ENCODE data around the gene GPNMB.

The GPNMB gene

GRCh38 chr7:23284871-23285270 lies 38.3 kb downstream of the GPNMB start:
- TF ChIP-seq, protein P1, sequence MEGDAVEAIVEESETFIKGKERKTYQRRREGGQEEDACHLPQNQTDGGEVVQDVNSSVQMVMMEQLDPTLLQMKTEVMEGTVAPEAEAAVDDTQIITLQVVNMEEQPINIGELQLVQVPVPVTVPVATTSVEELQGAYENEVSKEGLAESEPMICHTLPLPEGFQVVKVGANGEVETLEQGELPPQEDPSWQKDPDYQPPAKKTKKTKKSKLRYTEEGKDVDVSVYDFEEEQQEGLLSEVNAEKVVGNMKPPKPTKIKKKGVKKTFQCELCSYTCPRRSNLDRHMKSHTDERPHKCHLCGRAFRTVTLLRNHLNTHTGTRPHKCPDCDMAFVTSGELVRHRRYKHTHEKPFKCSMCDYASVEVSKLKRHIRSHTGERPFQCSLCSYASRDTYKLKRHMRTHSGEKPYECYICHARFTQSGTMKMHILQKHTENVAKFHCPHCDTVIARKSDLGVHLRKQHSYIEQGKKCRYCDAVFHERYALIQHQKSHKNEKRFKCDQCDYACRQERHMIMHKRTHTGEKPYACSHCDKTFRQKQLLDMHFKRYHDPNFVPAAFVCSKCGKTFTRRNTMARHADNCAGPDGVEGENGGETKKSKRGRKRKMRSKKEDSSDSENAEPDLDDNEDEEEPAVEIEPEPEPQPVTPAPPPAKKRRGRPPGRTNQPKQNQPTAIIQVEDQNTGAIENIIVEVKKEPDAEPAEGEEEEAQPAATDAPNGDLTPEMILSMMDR (conservative IDR thresholded peaks at IDR 0.05) = no peak
- no peak overlapping the region for H3K27ac ChIP-seq

- TF ChIP-seq, protein P1 (conservative IDR thresholded peaks at IDR 0.05) = no peak
- H3K27ac ChIP-seq = no peak overlapping the region
Observed at GRCh38 chr7:23285657-23286646, 39.4 kb downstream of the GPNMB start.

DNA sequence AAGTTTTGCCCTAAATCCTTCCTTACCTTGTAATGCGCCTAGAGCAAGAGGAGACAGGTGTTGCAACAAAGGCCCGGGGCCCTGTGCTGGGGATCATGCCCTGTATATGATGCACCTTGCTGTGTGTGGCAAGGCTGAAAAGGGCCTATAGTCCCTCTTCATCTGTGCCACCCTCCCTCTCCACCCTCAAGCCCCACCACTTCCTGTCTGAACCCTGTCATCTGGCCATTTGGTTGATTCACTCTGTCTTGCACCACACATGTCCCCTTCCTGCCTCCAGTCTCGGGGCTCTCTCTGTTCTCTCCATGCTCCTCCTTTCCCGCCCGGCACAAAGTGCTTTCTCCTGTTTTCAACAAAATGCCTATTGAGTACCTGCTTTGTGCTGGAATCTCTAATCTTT lies 41.0 kb downstream of the GPNMB start:
- H3K27ac ChIP-seq = no peak overlapping the region
- TF ChIP-seq, protein P1 (conservative IDR thresholded peaks at IDR 0.05) = no peak

- TF ChIP-seq, protein P1 (conservative IDR thresholded peaks at IDR 0.05) = no peak
- H3K27ac ChIP-seq = no peak overlapping the region
Observed at GRCh38 chr7:23290993-23291392, 44.4 kb downstream of the GPNMB start.

DNA sequence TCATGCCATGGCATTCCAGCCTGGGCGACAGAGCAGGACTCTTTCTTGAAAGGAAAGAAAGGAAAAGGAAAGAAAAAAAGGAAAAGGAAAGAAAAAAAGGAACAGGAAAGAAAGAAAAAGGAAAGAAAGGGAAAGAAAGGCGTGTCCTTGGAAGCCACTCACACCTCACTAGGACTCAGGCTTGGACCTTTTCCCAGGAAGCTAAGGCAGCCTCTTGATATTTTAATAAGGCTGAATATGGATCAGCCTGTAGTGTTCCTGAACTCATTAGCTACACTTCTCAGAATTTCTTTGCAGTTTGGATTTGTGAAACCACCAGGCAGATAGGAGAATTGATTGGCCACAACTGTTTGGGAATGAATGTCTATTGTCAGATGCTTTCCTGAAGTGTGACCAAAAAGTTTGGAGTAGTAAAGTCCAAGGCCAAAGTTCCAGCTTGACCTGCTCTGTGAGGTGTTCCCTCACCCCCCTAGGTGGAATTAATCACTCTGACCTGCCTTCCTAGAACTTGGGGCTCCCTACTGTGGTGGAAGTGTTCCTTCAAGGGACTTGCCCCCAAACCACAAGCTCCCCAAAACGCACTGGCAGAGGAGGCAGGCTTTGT lies 45.5 kb downstream of the GPNMB start:
- H3K27ac ChIP-seq = no peak overlapping the region
- TF ChIP-seq, protein P1 (conservative IDR thresholded peaks at IDR 0.05) = no peak

GRCh38 chr7:23292623-23293022 lies 46.0 kb downstream of the GPNMB start:
- TF ChIP-seq, protein P1 (conservative IDR thresholded peaks at IDR 0.05) = no peak
- H3K27ac ChIP-seq = no peak overlapping the region

DNA sequence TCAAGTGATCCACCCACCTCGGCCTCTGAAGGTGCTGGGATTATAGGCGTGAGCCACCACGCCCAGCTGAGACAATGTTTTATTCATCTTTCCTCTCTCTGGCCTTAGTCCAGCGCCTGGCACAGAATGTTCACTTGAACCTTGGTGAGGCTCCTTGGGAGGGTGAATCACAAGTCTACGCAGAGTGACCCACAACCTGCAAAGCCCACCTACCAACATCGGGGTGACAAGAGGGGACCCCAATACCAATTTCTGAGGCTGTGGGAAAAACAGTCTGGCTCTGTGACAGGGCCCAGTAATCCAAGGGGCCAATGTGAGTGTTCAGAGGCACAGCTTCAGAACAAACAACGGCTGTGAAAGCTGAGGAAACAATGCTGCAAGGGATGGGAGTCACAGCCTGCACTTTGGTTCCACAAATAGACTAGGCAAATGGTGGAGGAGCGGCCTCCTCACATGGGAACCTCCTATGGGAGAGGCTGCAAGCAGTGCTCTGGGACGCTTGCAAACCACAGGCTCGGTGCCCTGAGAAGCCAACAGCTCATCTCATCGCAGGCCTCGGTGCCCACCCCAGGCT lies 47.0 kb downstream of the GPNMB start:
- TF ChIP-seq, protein P1 (conservative IDR thresholded peaks at IDR 0.05) = no peak
- H3K27ac ChIP-seq = no peak overlapping the region
